ENCODE data around the gene AGPAT3.
"Not testable (repeated sequence)": the region's sequence is repeated elsewhere in the genome, so short reads cannot be mapped to it uniquely, and the experiment has no call there.

AGPAT3 gene

DNA sequence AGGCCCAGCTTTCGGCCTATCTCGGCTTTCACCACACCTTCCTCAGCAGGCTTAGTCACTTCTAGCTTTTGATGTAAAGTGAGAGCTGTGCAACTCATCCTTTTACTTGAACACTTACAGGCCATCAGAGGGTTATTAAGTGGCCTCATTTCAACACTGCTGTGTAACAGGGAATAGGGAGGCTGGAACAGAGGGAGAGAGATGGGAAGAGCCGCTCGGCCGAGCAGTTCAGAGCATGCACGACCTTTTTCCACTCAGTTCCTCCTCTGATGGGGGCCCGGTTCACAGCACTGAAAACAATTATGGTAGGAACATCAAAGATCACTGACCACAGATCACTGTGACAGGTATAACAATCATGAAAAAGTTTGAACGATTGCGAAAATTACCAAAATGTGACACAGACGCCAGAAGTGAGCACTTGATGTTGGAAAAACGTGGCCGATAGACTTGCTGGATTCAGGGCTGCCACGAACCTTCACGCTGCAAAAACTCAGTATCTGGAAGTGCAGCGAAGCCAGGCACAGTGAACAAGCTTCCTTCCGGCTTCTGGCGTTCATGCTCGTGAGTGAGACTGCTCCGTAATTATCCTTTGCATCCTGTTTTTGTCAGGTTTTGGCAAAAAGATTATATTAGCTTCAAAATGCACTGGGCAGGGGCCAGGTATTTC is 28.6 kb downstream of the AGPAT3 start:
- H3K4me3 ChIP-seq (ENCODE audit: low read length) = peak overlapping the region; percentile 27; the same call in 1 of the 2 replicates
- TF ChIP-seq ZNF274 (IDR thresholded peaks at IDR 0.05; ENCODE audit: low read depth, low read length) = no peak

DNA sequence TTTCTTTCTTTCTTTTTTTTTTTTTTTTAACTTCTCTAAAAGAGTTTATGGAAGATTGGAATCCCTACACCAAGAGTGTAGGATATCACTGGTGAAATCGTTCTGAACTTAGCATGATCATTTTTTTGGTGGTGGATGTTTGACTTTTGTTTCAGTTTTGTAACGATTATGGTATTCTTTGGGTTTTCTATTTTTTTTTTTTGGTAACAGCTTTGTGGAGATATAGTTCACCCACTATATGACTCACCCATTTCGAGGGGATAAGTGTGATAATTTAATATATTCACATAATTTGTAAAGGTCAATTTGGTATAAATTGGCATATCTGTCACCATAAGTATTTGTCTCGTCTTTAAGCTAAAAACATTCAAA is 29.2 kb downstream of the AGPAT3 start:
- TF ChIP-seq ZNF274 (IDR thresholded peaks at IDR 0.05; ENCODE audit: low read depth, low read length) = no peak

GRCh38 chr21:43895196-43895595 is 30.2 kb downstream of the AGPAT3 start:
- no peak for TF ChIP-seq ZNF274 (IDR thresholded peaks at IDR 0.05; ENCODE audit: low read depth, low read length)
- no peak overlapping the region for H3K4me3 ChIP-seq (ENCODE audit: low read length)

More for the DNA sequence above, 29.2 kb downstream of the AGPAT3 start:
- peak overlapping the region; percentile 27; the same call in 1 of the 2 replicates for H3K4me3 ChIP-seq (ENCODE audit: low read length)

- H3K4me3 ChIP-seq (ENCODE audit: low read length) = not testable (repeated sequence)
Observed at GRCh38 chr21:43896696-43897299, 31.8 kb downstream of the AGPAT3 start.

GRCh38 chr21:43899307-43900077 is 34.5 kb downstream of the AGPAT3 start:
- no peak for TF ChIP-seq ZNF274 (IDR thresholded peaks at IDR 0.05; ENCODE audit: low read depth, low read length)

GRCh38 chr21:43900078-43900385 is 35.0 kb downstream of the AGPAT3 start:
- no peak for TF ChIP-seq ZNF274 (IDR thresholded peaks at IDR 0.05; ENCODE audit: low read depth, low read length)
- H3K4me3 ChIP-seq (ENCODE audit: low read length) = no peak overlapping the region

More at GRCh38 chr21:43899307-43900077, 34.5 kb downstream of the AGPAT3 start:
- no peak overlapping the region for H3K4me3 ChIP-seq (ENCODE audit: low read length)

DNA sequence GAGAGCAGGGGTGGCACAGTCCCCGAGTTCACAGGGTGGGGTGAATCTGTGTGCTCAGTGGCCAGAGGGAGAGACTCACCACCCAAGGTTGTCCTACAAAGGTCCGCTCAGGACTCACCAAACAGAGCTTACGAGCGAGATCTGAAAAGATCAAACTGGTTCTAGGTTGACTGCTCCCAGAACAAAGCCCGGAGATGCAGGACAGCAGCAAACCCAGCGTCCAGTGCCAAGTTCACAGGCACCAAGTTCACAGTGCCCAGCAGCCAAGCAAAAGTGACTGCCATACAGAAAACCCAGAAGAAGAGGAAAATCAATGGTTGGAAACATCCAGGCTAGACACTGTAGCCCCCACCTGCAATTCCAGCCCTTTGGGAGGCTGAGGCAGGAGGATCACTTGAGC is 35.7 kb downstream of the AGPAT3 start:
- H3K4me3 ChIP-seq (ENCODE audit: low read length) = no peak overlapping the region
- TF ChIP-seq ZNF274 (IDR thresholded peaks at IDR 0.05; ENCODE audit: low read depth, low read length) = no peak

GRCh38 chr21:43902441-43902840 is 37.4 kb downstream of the AGPAT3 start:
- TF ChIP-seq ZNF274 (IDR thresholded peaks at IDR 0.05; ENCODE audit: low read depth, low read length) = no peak
- H3K4me3 ChIP-seq (ENCODE audit: low read length) = no peak overlapping the region

- no peak for TF ChIP-seq ZNF274 (IDR thresholded peaks at IDR 0.05; ENCODE audit: low read depth, low read length)
- H3K4me3 ChIP-seq (ENCODE audit: low read length) = no peak overlapping the region
Observed at GRCh38 chr21:43903451-43904091, 38.5 kb downstream of the AGPAT3 start.

DNA sequence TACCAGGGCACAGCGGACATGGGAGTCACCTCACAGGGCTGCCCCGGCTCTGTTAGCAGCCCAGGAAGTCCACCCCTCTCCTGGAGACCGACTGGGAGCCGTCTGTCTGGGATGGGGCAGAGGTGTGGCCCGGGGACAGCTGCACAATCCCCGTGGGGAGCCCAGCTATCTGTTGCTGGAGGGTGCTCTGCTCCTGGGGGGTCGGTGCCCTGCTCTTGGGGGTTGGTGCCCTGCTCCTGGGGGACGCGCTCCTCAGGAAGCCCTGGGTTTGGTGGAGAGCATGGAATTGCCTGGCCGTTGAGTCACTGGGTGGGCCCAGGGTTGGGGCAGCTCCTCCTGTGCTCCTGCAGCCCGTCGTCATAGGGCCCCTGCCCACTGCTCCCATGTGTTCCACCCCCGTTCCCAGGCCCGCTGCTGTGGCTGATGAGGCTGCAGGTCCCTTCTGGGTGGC is 39.3 kb downstream of the AGPAT3 start:
- H3K4me3 ChIP-seq (ENCODE audit: low read length) = no peak overlapping the region
- no peak for TF ChIP-seq ZNF274 (IDR thresholded peaks at IDR 0.05; ENCODE audit: low read depth, low read length)

- no peak for TF ChIP-seq ZNF274 (IDR thresholded peaks at IDR 0.05; ENCODE audit: low read depth, low read length)
- no peak overlapping the region for H3K4me3 ChIP-seq (ENCODE audit: low read length)
Observed at GRCh38 chr21:43905726-43906455, 40.9 kb downstream of the AGPAT3 start.

GRCh38 chr21:43906585-43907370 is 41.8 kb downstream of the AGPAT3 start:
- TF ChIP-seq ZNF274 (IDR thresholded peaks at IDR 0.05; ENCODE audit: low read depth, low read length) = no peak
- H3K4me3 ChIP-seq (ENCODE audit: low read length) = no peak overlapping the region

- no peak overlapping the region for H3K4me3 ChIP-seq (ENCODE audit: low read length)
- no peak for TF ChIP-seq ZNF274 (IDR thresholded peaks at IDR 0.05; ENCODE audit: low read depth, low read length)
Observed at GRCh38 chr21:43907751-43908150, 42.7 kb downstream of the AGPAT3 start.
